Activated CD8-positive, alpha-beta memory T cell treated with anti-CD3 and anti-CD28 coated beads for 1 hour (primary cell): Measurements from ENCODE around the gene TMEM151B.

Experiments used
- DNase-seq, 2 donors: peaks; one replicate each; pipeline ENCODE4 v3.0.0-alpha.2; 2020; ENCODE audit warnings: low read depth in 1 of 2; ENCODE audit errors: extremely low read depth in 1 of 2

The TMEM151B gene

DNA sequence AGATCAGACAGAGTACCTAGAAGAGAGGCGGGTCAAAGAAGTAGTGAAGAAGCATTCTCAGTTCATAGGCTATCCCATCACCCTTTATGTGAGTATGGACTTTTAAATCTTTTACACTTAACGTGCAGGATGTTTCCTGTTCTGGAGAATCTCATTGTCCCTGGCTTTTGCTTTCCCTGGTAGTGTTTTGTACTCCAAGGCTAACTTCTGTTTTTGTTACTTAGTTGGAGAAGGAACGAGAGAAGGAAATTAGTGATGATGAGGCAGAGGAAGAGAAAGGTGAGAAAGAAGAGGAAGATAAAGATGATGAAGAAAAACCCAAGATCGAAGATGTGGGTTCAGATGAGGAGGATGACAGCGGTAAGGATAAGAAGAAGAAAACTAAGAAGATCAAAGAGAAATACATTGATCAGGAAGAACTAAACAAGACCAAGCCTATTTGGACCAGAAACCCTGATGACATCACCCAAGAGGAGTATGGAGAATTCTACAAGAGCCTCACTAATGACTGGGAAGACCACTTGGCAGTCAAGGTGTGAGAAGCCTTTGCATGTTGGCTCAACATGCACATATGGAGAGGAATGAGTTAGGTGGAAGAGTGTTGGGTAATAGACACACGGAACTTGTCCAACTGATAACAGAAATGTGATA lies 20.1 kb upstream of the TMEM151B start:
- no peak for DNase-seq

DNA sequence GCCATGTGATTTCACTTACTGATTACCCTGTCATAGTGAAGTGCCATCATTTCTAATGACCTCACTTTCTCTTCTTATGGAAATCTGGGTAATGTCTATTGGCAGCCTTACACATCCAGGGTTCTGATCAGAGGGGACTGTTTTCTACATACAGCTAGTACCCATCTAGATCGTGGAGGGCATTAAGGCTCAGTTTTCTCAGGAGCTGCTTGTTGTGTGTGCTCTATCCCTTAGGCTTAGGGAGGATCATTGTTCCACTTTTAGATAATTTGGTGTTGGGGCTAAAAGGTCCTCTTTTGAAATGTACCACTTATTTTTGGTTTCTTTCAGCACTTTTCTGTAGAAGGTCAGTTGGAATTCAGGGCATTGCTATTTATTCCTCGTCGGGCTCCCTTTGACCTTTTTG lies 19.5 kb upstream of the TMEM151B start:
- DNase-seq = no peak

DNA sequence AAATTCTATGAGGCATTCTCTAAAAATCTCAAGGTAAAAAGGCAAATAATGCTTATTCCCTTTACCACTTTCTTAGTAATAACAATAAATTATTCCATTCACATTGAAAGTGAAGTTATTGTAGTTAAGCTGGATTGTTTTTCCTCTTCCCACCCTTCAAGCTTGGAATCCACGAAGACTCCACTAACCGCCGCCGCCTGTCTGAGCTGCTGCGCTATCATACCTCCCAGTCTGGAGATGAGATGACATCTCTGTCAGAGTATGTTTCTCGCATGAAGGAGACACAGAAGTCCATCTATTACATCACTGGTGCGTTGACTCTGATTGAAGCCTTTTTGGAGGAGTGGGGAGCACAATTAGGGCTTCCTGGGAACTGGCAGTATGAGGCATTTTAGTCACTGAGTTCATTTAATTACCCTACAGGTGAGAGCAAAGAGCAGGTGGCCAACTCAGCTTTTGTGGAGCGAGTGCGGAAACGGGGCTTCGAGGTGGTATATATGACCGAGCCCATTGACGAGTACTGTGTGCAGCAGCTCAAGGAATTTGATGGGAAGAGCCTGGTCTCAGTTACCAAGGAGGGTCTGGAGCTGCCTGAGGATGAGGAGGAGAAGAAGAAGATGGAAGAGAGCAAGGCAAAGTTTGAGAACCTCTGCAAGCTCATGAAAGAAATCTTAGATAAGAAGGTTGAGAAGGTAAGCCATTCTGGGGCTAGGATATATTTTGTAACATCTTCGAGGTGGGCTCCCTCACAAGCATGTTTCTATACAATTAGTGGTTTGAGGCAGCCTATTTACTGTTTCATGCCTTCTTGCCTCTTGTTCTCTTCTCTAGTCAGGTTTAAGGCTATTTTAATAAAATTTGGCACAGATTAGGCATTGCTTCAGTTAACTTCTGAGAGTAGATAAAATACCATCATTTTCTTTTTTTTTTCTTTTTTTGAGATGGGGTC lies 18.4 kb upstream of the TMEM151B start:
- no peak for DNase-seq

DNA sequence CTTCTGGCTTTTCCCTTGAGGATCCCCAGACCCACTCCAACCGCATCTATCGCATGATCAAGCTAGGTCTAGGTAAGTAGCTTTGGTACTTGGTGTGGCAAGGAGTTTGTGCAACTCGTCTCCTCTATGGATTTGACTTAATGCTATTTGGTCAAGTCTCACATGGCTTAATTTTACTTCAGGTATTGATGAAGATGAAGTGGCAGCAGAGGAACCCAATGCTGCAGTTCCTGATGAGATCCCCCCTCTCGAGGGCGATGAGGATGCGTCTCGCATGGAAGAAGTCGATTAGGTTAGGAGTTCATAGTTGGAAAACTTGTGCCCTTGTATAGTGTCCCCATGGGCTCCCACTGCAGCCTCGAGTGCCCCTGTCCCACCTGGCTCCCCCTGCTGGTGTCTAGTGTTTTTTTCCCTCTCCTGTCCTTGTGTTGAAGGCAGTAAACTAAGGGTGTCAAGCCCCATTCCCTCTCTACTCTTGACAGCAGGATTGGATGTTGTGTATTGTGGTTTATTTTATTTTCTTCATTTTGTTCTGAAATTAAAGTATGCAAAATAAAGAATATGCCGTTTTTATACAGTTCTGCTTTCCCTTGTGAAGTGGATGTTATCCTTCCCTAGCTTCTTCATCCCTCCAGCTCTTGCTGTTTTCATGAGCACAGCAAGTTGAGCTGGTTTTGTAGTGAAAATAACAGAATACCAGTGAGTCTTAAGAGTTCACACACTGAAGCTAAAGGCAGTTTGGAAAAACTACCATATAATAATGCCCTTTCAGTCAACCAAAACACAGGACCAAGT lies 16.7 kb upstream of the TMEM151B start:
- DNase-seq = no peak

DNA sequence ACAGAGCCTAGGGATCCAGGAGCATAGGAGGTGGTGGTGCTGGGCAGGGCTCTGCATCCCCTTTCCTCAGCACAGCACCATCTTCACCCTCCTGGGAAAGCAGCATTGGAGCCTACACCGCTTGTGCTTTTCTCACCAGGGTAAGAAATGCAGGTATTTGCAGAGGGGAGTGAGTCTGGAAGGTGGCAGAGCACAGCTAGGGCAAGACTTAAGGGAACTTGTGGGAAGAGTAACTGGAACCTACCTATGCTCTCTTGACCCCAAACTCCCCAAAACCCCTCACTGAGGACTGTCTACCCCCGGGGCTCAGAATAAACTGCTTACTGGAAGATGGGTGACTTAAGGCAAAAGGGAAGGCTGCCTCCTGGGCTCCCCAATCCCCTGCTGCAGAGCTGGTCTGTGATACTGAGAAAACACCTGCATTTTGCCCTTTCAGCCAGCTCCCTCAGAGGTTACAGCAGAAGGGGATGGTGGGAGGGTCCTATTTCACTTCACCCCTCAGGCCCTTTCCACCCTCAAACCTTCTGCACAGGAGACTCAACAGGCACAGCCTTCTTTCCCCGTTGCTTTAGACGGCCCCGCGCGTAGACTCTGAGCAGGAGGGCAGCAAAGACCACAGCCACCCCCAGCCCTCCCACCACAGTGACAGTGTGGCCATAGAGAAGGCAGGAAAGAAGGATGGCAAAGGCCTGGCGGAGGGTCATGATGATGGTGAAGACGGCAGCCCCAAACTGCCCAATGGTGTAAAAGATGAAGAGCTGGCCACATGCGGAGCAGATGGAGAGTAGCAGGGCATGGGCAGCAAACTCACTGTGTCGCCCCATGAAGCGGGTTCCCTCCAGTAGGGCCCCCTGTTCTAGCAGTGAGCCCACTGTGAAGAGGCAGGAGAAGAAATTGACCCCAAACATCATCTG lies 15.8 kb upstream of the TMEM151B start:
- no peak for DNase-seq

DNA sequence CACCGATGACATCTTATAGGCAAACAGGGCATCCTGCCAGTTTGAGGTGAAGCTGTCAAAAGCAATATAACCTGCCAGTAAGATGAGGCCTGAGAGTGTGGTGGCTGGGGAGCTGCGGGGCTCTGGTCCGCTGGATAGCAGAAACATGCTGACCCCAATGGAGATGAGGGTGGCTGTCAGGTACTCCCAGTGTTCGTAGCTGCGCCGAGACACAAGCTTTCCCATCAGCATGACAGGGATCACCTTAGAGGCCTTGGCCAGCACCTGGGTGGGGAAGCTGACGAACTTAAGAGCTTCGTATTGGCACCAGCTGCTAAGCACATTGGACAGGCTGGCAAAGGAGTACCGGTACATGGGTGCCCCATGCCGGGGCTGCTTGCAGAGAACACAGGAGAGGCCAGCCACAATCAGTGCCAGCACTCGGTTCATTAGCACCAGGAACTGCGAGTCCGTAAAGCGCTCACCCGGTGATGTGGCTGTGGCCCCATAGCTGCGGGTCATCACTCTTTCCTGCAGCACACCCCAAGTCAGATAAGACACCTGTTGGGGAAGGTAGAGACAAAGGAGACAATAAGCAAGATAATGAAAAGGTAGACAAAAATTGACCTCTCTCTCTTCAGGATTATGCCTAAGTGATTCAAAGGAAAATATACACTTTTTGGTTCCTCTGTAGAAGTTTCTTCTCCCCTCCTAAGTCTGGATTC lies 15.0 kb upstream of the TMEM151B start:
- DNase-seq = no peak

DNA sequence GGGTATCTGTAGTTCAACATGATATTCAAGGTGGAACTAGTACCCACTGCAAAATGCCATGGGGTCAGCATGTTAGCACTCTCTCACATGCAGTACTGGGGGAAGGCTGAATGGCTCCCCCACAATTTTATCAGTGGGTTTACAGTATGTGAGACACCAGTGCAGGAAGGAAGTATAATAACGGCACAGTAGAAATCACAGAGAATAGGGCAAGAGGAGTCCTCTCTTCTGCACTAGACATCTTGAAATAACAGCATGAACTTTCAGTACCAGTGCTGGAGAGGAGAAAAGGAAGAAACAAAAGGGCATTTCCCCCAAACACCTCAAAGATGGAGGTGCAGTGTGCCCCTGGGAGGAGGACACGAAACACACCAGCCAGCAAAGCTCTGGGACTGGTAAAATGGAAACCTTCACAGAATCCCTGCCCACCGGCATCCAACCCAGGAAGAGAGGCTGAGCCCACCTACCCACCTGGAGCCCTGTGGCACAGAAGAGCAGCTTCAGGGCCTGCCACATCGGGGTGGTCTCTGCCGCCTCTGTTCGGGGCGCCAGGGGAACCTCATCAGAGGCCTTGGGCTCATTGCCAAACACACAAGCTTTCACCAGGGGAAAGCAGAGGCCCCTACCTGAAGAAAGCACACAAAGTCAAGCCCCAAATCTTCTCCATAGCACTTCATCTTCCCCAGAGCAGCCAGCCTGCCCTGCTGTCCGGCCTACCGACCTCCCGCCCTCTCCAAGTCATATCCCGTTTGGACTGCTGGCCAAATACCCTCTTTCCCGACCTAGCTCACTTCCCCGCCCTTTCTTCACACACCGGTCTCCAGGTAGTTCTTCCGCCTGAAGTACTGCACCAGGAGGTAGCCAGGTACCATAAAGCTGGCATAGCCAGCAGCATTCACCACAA lies 14.1 kb upstream of the TMEM151B start:
- DNase-seq = no peak

DNA sequence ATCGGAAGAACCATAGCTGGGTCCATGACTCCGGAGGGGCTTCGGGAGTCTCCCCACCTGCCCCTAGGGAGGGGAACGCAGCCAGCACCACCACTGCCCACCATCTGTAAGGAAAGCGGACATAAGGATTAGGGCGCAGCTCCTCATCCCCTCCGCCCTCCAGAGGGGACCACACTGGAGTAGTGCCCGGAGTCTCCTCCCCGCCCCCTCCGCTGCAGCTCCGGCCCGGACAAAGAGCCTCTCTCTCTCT lies 13.6 kb upstream of the TMEM151B start:
- no peak for DNase-seq

DNA sequence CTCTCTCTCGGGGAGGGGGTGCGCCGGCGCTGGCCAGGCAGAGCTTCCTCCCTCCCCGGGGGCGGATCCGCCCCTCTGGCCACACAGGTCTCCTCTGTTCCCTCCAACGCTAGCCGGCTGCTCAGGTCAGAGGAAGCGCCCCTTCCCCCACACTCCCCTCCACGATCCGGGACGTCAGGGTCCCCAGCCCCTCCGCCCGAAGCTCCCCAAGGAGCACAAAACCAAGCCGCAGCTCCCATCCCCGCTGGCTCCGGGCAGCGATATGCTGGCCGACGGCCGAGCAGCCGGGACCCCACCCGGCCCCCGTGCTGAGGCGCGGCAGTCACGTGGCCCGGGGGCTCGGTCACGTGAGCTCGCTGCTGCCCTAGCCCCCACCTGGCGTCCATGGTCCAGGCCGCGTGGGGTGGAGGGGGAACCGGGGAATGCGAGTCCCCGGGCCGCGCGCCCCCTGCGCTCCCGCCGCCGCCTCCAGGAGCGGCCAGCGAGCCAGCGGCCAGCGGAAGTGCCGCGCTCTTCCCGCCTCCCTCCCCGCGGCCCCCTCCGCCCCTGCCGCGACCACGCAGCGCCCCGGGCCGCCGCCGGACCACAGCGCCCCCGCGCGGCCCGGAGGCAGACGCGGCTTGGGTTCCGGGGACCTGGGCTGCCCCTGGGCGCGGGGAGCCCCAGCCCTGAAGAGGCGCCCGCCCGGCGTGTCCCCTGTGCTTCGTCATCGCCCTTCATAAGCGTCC lies 13.1 kb upstream of the TMEM151B start, which contains the start of gene SLC35B2:
Gene SLC35B2, minus strand, starts transcription at position 504 of the 728 bp plus-strand sequence. Its CDS starts 118 bp downstream, at position 386.
- DNase-seq = peak in 1 of 2 donors; percentile 49

DNA sequence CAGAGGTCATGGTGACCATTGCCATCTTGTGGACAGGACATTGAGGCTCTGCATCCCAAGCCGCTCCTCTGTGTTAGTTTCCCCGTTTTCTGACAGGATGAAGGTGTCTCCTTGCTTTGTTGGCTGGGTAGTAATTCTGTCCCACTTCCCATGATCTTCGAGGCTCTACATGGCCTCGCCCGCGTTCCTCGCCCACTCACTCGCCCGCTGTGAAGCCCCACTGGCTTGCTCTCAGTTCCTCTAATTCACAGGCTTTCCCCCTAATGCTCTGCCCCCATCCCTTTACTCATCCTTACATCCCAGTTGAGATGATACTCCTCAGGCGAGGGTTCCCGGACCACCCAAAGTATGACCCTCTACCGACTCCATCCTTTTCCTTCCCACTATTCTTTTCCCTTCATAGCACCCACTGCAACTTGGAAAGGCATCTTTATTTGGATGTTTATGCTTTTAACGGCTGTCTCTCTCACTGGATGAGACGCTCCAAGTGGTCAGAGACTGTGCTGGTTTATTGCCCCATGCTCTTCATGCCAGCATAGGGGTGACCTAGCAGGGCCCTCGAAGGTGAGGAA lies 12.4 kb upstream of the TMEM151B start:
- DNase-seq = no peak

DNA sequence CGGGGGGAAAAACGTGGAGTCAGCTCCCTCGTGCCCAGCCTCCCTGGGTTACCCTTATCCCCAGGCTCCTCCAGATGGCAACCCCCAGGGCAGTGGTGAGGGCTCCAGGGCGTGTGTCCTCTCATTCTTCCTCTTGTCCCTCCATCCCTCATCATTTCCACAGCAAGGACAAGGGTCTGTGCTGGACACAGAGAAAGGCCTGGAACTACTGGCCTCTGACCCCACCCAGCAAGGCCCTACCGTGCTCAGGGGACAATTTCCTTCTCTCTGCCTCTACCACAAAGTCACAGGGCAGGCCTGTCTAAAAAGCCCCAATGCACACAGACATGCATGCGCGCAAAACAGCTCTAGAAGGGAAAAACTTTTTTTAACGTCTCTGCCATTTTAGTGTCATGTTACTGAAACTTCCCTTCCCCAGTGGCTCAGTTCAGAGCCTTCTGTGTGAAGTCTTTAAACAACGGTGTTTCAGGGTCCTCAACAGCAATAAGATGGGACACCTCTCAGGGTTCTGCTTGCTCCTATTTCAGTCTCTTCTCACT lies 11.9 kb upstream of the TMEM151B start:
- DNase-seq = no peak

DNA sequence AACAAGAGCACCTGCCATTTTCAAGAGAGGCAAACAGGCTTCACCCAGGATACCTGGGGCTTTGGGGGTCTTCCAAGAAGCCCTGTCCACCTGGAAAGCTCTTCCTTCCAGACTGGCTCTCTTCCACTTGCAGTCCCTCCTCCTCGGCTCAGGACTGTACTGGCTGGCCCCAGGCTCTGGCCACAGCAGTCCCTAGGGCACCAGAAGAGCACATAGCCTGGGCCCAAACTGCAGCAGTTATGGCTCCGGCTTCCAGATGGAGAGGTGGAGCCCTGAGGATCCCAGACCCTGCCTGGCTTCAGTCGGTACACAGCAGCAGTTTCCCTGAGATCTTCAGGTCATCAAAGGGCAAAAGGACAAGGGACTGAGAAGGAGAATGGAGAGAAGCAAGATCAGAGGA lies 11.3 kb upstream of the TMEM151B start:
- DNase-seq = no peak

DNA sequence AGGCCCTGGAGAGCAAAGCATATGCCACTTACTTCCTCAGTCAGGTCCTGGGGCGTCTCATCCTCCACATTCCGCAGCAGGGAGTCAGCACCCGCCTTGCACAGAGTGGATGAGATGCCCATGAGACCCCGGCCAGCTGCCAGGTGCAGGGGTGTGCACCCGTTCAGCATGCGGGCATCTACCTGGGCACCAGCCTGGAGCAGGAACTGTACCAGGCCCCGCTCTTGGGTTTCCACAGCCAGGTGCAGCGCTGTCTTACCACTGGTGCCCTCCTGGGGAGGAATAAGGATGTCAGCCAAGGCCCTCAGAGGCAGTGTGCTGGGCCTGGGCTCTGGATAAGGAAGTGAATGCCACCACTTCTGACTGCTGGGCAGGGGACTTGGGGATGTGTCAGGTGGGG lies 10.2 kb upstream of the TMEM151B start:
- DNase-seq = no peak

DNA sequence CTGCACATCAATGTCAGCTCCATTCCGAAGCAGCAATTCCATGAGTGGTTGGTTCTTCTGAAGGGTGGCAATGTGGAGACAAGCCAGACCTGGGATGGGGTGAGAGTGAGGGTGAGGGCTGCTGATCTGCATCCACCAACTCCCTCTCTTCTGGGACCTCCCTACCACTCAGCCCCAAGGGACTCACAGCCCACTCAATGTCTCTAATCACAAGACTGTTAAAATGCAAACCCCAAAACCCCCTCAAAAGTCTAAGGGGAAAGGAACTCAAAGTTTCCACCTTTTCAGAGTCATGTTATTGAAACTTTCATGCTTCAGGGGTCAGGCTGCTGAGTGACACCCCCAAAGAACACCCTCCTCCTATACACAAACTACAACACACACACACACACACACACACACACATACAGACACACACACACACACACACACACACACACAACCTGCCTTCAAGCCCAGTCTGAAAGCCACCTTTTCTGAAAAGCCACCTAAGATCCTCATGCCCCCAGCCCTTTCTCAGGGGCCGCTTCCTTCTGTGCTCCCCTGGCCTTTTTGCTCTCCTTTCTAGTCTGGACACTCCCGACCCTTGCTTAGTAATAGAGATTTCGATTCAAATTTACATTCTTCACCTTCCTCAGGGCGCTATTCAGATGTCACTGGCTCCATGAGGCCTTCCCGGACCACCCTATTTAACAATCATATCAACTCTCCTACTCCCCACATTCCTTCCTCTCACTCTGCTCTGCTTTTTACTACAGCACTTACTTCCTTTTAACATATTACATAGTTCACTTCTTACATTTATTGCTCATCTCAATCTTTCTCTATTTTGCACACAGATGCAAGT lies 9.6 kb upstream of the TMEM151B start:
- DNase-seq = no peak

DNA sequence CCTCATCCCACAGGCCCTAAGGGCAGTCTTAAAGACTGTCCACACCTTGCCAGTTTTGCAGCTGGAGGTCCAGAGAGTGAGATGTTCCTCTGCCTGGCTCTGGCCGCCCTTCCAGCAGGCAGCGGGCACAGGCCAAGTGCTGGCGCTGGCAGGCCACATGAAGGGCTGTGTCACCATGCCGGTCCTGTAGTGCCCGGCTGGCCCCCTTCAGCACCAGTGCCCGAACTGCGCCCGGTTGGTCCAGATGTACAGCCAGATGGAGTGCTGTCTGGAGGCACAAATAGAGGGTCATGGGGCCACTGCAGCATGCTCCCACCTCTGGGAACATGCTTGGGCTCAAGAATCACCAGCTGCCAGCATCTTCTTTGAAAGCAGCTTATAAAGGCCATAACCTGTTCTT lies 8.7 kb upstream of the TMEM151B start:
- no peak for DNase-seq

DNA sequence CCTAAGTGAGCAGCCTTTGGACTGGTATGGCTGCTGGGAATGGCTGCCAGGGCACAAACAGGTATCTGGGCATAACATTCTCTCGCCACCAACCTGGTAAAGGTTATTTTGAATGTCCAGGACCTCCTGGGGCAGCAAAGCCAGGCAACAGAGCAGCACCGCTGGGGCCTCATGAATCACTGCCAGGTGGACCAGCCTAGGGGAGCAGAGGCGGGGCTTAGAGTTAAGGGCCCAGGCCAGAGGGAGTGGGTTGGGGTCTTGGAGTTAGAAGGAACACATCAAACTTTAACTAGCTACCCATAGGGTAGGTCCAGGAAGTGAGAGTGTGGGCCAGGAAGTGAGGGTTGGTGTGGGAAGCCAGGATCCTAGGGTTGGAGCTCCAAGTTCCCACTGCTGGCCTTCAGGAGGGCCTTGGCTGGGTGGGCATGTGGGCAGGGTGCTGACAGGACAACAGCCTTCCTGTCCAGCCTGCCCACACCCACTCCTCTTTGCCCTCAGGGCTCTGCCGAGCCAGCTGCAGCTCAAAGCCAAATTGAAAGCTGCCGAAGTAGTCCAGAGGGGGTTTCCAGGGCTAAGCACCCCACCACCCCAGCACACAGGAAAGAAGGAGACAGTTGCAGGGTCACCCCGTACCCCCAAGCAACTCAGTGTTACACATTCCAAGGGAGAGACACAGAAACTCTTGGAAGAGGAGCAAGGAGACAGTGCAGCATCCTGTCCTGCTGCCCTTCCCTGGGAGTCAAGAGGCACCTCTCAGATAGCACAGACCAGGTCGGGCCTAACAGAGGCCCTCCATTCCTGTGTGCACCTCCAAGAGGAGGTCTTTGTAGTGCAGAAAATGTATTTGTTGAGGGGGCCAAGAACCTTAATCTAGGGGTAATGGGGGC lies 7.5 kb upstream of the TMEM151B start:
- DNase-seq = no peak
